Stimulated activated CD8-positive, alpha-beta memory T cell treated with anti-CD3 and anti-CD28 coated beads, Interleukin-7, amount 100 ng/mL, for 4 hours (primary cell): ENCODE results near the gene CLDN20.
"Not testable (repeated sequence)": the region's sequence is repeated elsewhere in the genome, so short reads cannot be mapped to it uniquely, and the experiment has no call there.

Source experiments
- DNase-seq, 2 donors: peaks; one replicate each; pipeline ENCODE4 v3.0.0-alpha.2; 2020; ENCODE audit warnings: low read depth in 2 of 2

The CLDN20 gene

GRCh38 chr6:155245193-155245592 is 18.6 kb upstream of the CLDN20 start:
- no peak for DNase-seq

GRCh38 chr6:155245831-155246230 is 18.0 kb upstream of the CLDN20 start:
- no peak for DNase-seq

- DNase-seq, result no peak
Observed at GRCh38 chr6:155246825-155247224, 17.0 kb upstream of the CLDN20 start.

- DNase-seq, result no peak
Observed at GRCh38 chr6:155247618-155248007, 16.2 kb upstream of the CLDN20 start.

- DNase-seq, result no peak
Observed at GRCh38 chr6:155248008-155249001, 15.5 kb upstream of the CLDN20 start.

- DNase-seq, result no peak
Observed at GRCh38 chr6:155250701-155251381, 13.0 kb upstream of the CLDN20 start.

- no peak for DNase-seq
Observed at GRCh38 chr6:155252581-155252980, 11.2 kb upstream of the CLDN20 start.

GRCh38 chr6:155253337-155253736 is 10.5 kb upstream of the CLDN20 start:
- no peak for DNase-seq

- DNase-seq, result no peak
Observed at GRCh38 chr6:155254139-155254538, 9.7 kb upstream of the CLDN20 start.

GRCh38 chr6:155256122-155256795 is 7.6 kb upstream of the CLDN20 start:
- DNase-seq, result no peak

GRCh38 chr6:155257796-155258195 is 6.0 kb upstream of the CLDN20 start:
- DNase-seq, result no peak

GRCh38 chr6:155259204-155259603 is 4.6 kb upstream of the CLDN20 start:
- no peak for DNase-seq

GRCh38 chr6:155259897-155260296 is 3.9 kb upstream of the CLDN20 start:
- no peak for DNase-seq

- no peak for DNase-seq
Observed at GRCh38 chr6:155260686-155261085, 3.1 kb upstream of the CLDN20 start.

- no peak for DNase-seq
Observed at GRCh38 chr6:155261111-155261900, 2.5 kb upstream of the CLDN20 start.

- no peak for DNase-seq
Observed at GRCh38 chr6:155262655-155263054, 1.2 kb upstream of the CLDN20 start.

GRCh38 chr6:155264693-155265320 is 994 bp downstream of the CLDN20 start:
- no peak for DNase-seq

- no peak for DNase-seq
Observed at GRCh38 chr6:155265843-155266535, 2.2 kb downstream of the CLDN20 start.

- no peak for DNase-seq
Observed at GRCh38 chr6:155267411-155267810, 3.6 kb downstream of the CLDN20 start.

- not testable (repeated sequence) for DNase-seq
Observed at GRCh38 chr6:155268088-155268867, 4.5 kb downstream of the CLDN20 start.
